Lower leg skin (tissue), 4 donors: ENCODE measurements around the gene DPT. TPM values are rescaled to one million over a fixed set of nuclear protein-coding genes. Genes with fewer than 3 reads are reported as not detected.

Experiments
- DNase-seq, 2 donors: peaks; one replicate each; pipeline ENCODE4 v3.0.0-alpha.2; 2019; ENCODE audit warnings: low spot score in 2 of 2
- H3K4me3 ChIP-seq: fragments of 200-600 bp; sonication (generic); 2 replicates; pipeline ENCODE4 v1.5.1; 2017; ENCODE audit warnings: mild to moderate bottlenecking, low read depth; ENCODE audit not compliant: poor library complexity, severe bottlenecking
- CTCF ChIP-seq, 3 donors: fragments of 450-650 bp; IDR thresholded peaks; one replicate each; pipeline ENCODE4 v1.5.1; 2016; ENCODE audit warnings: antibody characterized with exemption in 3 of 3, mild to moderate bottlenecking in 3 of 3, moderate library complexity in 2 of 3
- POLR2A ChIP-seq, 2 donors: fragments of 450-650 bp; IDR thresholded peaks; one replicate each; pipeline ENCODE4 v1.6.1; 2016 to 2017; ENCODE audit warnings: antibody characterized with exemption in 2 of 2, mild to moderate bottlenecking in 1 of 2, moderate library complexity in 1 of 2
- WGBS, 2 donors: methylation state at CpG; one replicate each; pipeline ENCODE4 v1.1.5; 2018; 5-methylcytosine and 5-hydroxymethylcytosine counted together
- intact Hi-C: fragments of 100-400 bp; cut with DNase I; formaldehyde crosslinking; loops from one replicate; pipeline ENCODE4 v1.15.0; 2023; ENCODE audit warnings: low total_unique reads
- total RNA-seq, 4 donors: library from RNA; depleted of rRNA; stranded (reverse); fragments of >200 nt; gene quantifications; one replicate each; pipeline ENCODE4 v1.1.0, GENCODE V29; 2016

Gene DPT
- total RNA-seq, 4 donors from 2014 or later, result 6.1 to 32.9 (median 19.1) TPM

GRCh38 chr1:168708698-168709404 is 20.2 kb downstream of the DPT start:
- 54% methylated on average over 1 of the region's 1 CpG for WGBS, 2 donors
- H3K4me3 ChIP-seq, result no peak overlapping the region
- DNase-seq, result no peak
- TF ChIP-seq POLR2A (IDR thresholded peaks at IDR 0.05) (no peak), CTCF (IDR thresholded peaks at IDR 0.05) (no peak)
- intact Hi-C loops, result no loop called here

GRCh38 chr1:168706391-168706992 is 22.5 kb downstream of the DPT start:
- H3K4me3 ChIP-seq, result no peak overlapping the region
- DNase-seq, result no peak
- TF ChIP-seq CTCF (IDR thresholded peaks at IDR 0.05), result no peak
- TF ChIP-seq POLR2A (IDR thresholded peaks at IDR 0.05), result no peak
- WGBS, 2 donors, result 35 to 40% methylated on average over 3 of the region's 3 CpGs
- intact Hi-C loops, result no loop called here

- 72 to 81% methylated on average over 3 of the region's 3 CpGs for WGBS, 2 donors
- TF ChIP-seq CTCF (IDR thresholded peaks at IDR 0.05) (no peak), POLR2A (IDR thresholded peaks at IDR 0.05) (no peak)
- H3K4me3 ChIP-seq, result no peak overlapping the region
- no peak for DNase-seq
- intact Hi-C loops, result no loop called here
Measured at GRCh38 chr1:168700575-168701268, 28.3 kb downstream of the DPT start.

- 89 to 92% methylated on average over 1 of the region's 1 CpG for WGBS, 2 donors
- intact Hi-C loops, result no loop called here
- no peak for TF ChIP-seq POLR2A (IDR thresholded peaks at IDR 0.05)
- no peak for TF ChIP-seq CTCF (IDR thresholded peaks at IDR 0.05)
Measured at GRCh38 chr1:168698453-168698852, 30.6 kb downstream of the DPT start.

GRCh38 chr1:168697356-168698126 is 31.5 kb downstream of the DPT start:
- no peak for DNase-seq
- 68 to 70% methylated on average over 5 of the region's 5 CpGs for WGBS, 2 donors
- TF ChIP-seq POLR2A (IDR thresholded peaks at IDR 0.05), result no peak
- TF ChIP-seq CTCF (IDR thresholded peaks at IDR 0.05), result no peak
- intact Hi-C loops, result no loop called here
- H3K4me3 ChIP-seq, result no peak overlapping the region

More at GRCh38 chr1:168698453-168698852, 30.6 kb downstream of the DPT start:
- no peak overlapping the region for H3K4me3 ChIP-seq
- no peak for DNase-seq
